ENCODE results near the gene TSPEAR.
"Not testable (repeated sequence)": the region's sequence is repeated elsewhere in the genome, so short reads cannot be mapped to it uniquely, and the experiment has no call there.

Gene TSPEAR

GRCh38 chr21:44576025-44576420 lies 135.3 kb downstream of the TSPEAR start:
- no peak overlapping the region for H3K27ac ChIP-seq
- ChIA-PET POLR2A (ENCODE audit: low non-redundant PET) (no interaction called here), CTCF (no interaction called here)
- TF ChIP-seq, protein P1, sequence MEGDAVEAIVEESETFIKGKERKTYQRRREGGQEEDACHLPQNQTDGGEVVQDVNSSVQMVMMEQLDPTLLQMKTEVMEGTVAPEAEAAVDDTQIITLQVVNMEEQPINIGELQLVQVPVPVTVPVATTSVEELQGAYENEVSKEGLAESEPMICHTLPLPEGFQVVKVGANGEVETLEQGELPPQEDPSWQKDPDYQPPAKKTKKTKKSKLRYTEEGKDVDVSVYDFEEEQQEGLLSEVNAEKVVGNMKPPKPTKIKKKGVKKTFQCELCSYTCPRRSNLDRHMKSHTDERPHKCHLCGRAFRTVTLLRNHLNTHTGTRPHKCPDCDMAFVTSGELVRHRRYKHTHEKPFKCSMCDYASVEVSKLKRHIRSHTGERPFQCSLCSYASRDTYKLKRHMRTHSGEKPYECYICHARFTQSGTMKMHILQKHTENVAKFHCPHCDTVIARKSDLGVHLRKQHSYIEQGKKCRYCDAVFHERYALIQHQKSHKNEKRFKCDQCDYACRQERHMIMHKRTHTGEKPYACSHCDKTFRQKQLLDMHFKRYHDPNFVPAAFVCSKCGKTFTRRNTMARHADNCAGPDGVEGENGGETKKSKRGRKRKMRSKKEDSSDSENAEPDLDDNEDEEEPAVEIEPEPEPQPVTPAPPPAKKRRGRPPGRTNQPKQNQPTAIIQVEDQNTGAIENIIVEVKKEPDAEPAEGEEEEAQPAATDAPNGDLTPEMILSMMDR (conservative IDR thresholded peaks at IDR 0.05; ENCODE audit: low read depth), result no peak
- no peak for DNase-seq (ENCODE audit: low spot score)

GRCh38 chr21:44575307-44576024 lies 135.9 kb downstream of the TSPEAR start:
- no peak for DNase-seq (ENCODE audit: low spot score)
- ChIA-PET POLR2A (ENCODE audit: low non-redundant PET) (no interaction called here), CTCF (interaction anchor here (0.7 kb wide), 1 partner anchor 53 kb away, joined by 3 read pairs; no protein-coding TSS in a partner anchor)
- no peak overlapping the region for H3K27ac ChIP-seq
- TF ChIP-seq, protein P1 (conservative IDR thresholded peaks at IDR 0.05; ENCODE audit: low read depth), result no peak

DNA sequence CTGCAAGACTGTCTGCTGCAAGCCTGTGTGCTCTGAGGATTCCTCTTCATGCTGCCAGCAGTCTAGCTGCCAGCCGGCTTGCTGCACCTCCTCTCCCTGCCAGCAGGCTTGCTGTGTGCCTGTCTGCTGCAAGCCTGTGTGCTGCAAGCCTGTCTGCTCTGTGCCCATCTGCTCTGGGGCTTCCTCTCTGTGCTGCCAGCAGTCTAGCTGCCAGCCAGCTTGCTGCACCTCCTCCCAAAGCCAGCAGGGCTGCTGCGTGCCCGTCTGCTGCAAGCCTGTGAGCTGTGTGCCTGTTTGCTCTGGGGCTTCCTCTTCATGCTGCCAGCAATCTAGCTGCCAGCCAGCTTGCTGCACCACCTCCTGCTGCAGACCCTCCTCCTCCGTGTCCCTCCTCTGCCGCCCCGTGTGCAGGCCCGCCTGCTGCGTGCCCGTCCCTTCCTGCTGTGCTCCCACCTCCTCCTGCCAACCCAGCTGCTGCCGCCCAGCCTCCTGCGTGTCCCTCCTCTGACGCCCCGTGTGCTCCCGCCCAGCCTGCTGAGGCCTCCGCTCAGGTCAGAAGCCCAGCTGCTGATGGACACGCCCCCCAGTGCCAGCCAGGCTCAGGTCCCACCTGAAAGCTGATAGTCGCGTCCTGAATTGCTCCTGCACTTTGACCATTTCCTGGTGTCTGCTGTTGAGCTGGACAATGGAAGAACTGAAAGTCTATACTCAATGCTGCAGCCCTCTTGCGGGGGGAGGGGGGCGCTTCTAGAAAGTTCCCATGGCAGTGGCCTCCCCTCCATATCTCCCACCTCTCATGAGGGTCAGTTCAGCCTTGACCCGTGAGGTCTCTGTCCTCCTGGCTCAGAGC lies 136.7 kb downstream of the TSPEAR start:
- DNase-seq (ENCODE audit: low spot score), result no peak
- CTCF ChIA-PET, result interaction anchor here (0.7 kb wide), 2 partner anchors 54 to 72 kb away, joined by 3 to 7 read pairs; no protein-coding TSS in a partner anchor
- H3K27ac ChIP-seq, result no peak overlapping the region
- TF ChIP-seq, protein P1 (conservative IDR thresholded peaks at IDR 0.05; ENCODE audit: low read depth), result no peak
- POLR2A ChIA-PET (ENCODE audit: low non-redundant PET), result no interaction called here

DNA sequence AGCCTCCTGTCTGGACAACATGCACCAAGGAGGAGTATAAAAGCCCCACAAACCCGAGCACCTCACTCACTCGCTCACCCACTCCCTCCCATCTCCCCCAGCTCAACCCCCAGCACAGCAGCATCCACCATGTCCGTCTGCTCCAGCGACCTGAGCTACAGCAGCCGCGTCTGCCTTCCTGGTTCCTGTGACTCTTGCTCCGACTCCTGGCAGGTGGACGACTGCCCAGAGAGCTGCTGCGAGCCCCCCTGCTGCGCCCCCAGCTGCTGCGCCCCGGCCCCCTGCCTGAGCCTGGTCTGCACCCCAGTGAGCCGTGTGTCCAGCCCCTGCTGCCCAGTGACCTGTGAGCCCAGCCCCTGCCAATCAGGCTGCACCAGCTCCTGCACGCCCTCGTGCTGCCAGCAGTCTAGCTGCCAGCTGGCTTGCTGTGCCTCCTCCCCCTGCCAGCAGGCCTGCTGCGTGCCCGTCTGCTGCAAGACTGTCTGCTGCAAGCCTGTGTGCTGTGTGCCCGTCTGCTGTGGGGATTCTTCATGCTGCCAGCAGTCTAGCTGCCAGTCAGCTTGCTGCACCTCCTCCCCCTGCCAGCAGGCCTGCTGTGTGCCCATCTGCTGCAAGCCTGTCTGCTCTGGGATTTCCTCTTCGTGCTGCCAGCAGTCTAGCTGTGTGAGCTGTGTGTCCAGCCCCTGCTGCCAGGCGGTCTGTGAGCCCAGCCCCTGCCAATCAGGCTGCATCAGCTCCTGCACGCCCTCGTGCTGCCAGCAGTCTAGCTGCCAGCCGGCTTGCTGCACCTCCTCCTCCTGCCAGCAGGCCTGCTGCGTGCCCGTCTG lies 137.5 kb downstream of the TSPEAR start, which contains the start of gene KRTAP10-4:
Gene KRTAP10-4 (plus strand): TSS at position 100 of the 827 bp plus-strand sequence. CDS start 30 bp downstream, at position 130.
- not testable (repeated sequence) for DNase-seq (ENCODE audit: low spot score)

GRCh38 chr21:44572959-44573583 lies 138.3 kb downstream of the TSPEAR start:
- ChIA-PET POLR2A (ENCODE audit: low non-redundant PET) (interaction anchor here (0.6 kb wide), 1 partner anchor 33 kb away, joined by 3 read pairs; no protein-coding TSS in a partner anchor), CTCF (no interaction called here)
- TF ChIP-seq, protein P1 (conservative IDR thresholded peaks at IDR 0.05; ENCODE audit: low read depth), result no peak
- no peak overlapping the region for H3K27ac ChIP-seq
- no peak for DNase-seq (ENCODE audit: low spot score)

More for the DNA sequence above, 137.5 kb downstream of the TSPEAR start, which contains the start of gene KRTAP10-4:
- CTCF ChIA-PET, result interaction anchor here (0.7 kb wide), 1 partner anchor 73 kb away, joined by 7 read pairs; no protein-coding TSS in a partner anchor
- H3K27ac ChIP-seq; POLR2A ChIA-PET (ENCODE audit: low non-redundant PET): not testable (repeated sequence)
